ENCODE measurements around the gene ARID3A.

- TF ChIP-seq CTCF (conservative IDR thresholded peaks at IDR 0.05; ENCODE audit: low read length) (no peak), EZH2phosphoT487 (IDR thresholded peaks at IDR 0.05; ENCODE audit: borderline replicate concordance) (no peak)
Observed at GRCh38 chr19:966485-967088, 40.8 kb downstream of the ARID3A start.

All from Loucy (cell line).